CD14-positive monocyte (primary cell): ENCODE results near the gene HVCN1. TPM values are rescaled to one million over a fixed set of nuclear protein-coding genes. Genes with fewer than 3 reads are reported as not detected.

Source experiments
- DNase-seq, 3 donors: peaks; one replicate each; pipeline ENCODE4 v3.0.0-alpha.2; 2011 to 2022
- H2AFZ ChIP-seq: 2 replicates; pipeline ENCODE4 v1.6.0; 2012; ENCODE audit warnings: mild to moderate bottlenecking, low read depth, low read length, inconsistent platforms; ENCODE audit not compliant: insufficient read depth, poor library complexity, severe bottlenecking
- H3K27ac ChIP-seq, 2 donors: 1 replicate in 1 of 2; 2 replicates in 1 of 2; pipeline ENCODE4 v1.5.1; 2012 to 2013; ENCODE audit warnings: low read length in 2 of 2, control low read depth in 1 of 2, inconsistent platforms in 1 of 2, low read depth in 1 of 2, mild to moderate bottlenecking in 1 of 2
- H3K27me3 ChIP-seq, 2 donors: one replicate each; pipeline versions ENCODE4 v1.6.0 to v1.6.1; 2011 to 2013; ENCODE audit warnings: low read length in 2 of 2; ENCODE audit not compliant: control insufficient read depth in 2 of 2, insufficient read depth in 2 of 2
- H3K36me3 ChIP-seq, 2 donors: replicated peaks in 1 of 2; 1 replicate in 1 of 2; 2 replicates in 1 of 2; pipeline versions ENCODE4 v1.5.1 to v1.6.1; 2012 to 2013; ENCODE audit warnings: low read length in 2 of 2, control low read depth in 1 of 2, inconsistent platforms in 1 of 2, mild to moderate bottlenecking in 1 of 2; ENCODE audit not compliant: insufficient read depth in 2 of 2, control insufficient read depth in 1 of 2
- H3K4me1 ChIP-seq, 2 donors: 1 replicate in 1 of 2; 2 replicates in 1 of 2; pipeline versions ENCODE4 v1.5.1 to v1.6.1; 2012 to 2013; ENCODE audit warnings: low read length in 2 of 2, control low read depth in 1 of 2, inconsistent platforms in 1 of 2, mild to moderate bottlenecking in 1 of 2, moderate library complexity in 1 of 2; ENCODE audit not compliant: insufficient read depth in 2 of 2, control insufficient read depth in 1 of 2
- H3K4me2 ChIP-seq: replicated peaks from 2 replicates; pipeline ENCODE3; 2012; ENCODE audit warnings: low read length, moderate library complexity, mild to moderate bottlenecking; ENCODE audit not compliant: poor library complexity, severe bottlenecking; ENCODE audit errors: extremely low read depth
- H3K4me3 ChIP-seq, 3 experiments: fragments of 200-600 bp in 1 of 3; sonication (generic) in 1 of 3; replicated peaks in 1 of 3; 1 replicate in 2 of 3; 2 replicates in 1 of 3; pipeline ENCODE4 v1.5.1; 2011 to 2013; ENCODE audit warnings: low read length in 3 of 3, mild to moderate bottlenecking in 3 of 3, control low read depth in 2 of 3, low read depth in 2 of 3, inconsistent platforms in 1 of 3, moderate library complexity in 1 of 3
- H3K79me2 ChIP-seq: 2 replicates; pipeline ENCODE4 v1.6.0; 2012; ENCODE audit warnings: mild to moderate bottlenecking, control low read depth, inconsistent platforms, low read length, moderate library complexity; ENCODE audit not compliant: insufficient read depth
- H3K9ac ChIP-seq: 2 replicates; pipeline ENCODE4 v1.6.0; 2017; ENCODE audit warnings: low read length, mild to moderate bottlenecking; ENCODE audit not compliant: insufficient read depth, poor library complexity, severe bottlenecking
- H3K9me3 ChIP-seq, 2 donors: replicated peaks in 1 of 2; 1 replicate in 1 of 2; 2 replicates in 1 of 2; pipeline versions ENCODE4 v1.5.1 to v1.6.1; 2012 to 2013; ENCODE audit warnings: low read length in 2 of 2, control low read depth in 1 of 2; ENCODE audit not compliant: control insufficient read depth in 1 of 2, insufficient read depth in 1 of 2
- H4K20me1 ChIP-seq: 2 replicates; pipeline ENCODE4 v1.6.0; 2012; ENCODE audit warnings: mild to moderate bottlenecking, low read length, control low read depth, moderate library complexity; ENCODE audit not compliant: insufficient read depth
- H3K27ac Mint-ChIP-seq, 7 donors: one replicate each; pipeline ENCODE4 v1.8.0; 2020; ENCODE audit warnings: mild to moderate bottlenecking in 7 of 7, mixed read lengths in 7 of 7, moderate library complexity in 6 of 7, inconsistent platforms in 2 of 7
- H3K27me3 Mint-ChIP-seq, 3 donors: one replicate each; pipeline ENCODE4 v1.8.0; 2021 to 2022; ENCODE audit warnings: low read depth in 3 of 3, mild to moderate bottlenecking in 3 of 3, mixed read lengths in 3 of 3, moderate library complexity in 3 of 3, inconsistent platforms in 1 of 3
- H3K36me3 Mint-ChIP-seq, 2 donors: one replicate each; pipeline ENCODE4 v1.8.0; 2020; ENCODE audit warnings: mixed read lengths in 2 of 2, inconsistent platforms in 1 of 2, mild to moderate bottlenecking in 1 of 2
- H3K4me1 Mint-ChIP-seq: one replicate; pipeline ENCODE4 v1.8.0; 2020; ENCODE audit warnings: mild to moderate bottlenecking, mixed read lengths
- H3K4me3 Mint-ChIP-seq, 2 donors: one replicate each; pipeline ENCODE4 v1.8.0; 2020; ENCODE audit warnings: mild to moderate bottlenecking in 2 of 2, mixed read lengths in 2 of 2, moderate library complexity in 1 of 2
- H3K9me3 Mint-ChIP-seq, 7 donors: one replicate each; pipeline ENCODE4 v1.8.0; 2020 to 2022; ENCODE audit warnings: mixed read lengths in 7 of 7, mild to moderate bottlenecking in 6 of 7, moderate library complexity in 6 of 7, inconsistent platforms in 2 of 7
- WGBS: methylation state at CpG from one replicate; pipeline ENCODE4 v1.1.5; 2013; ENCODE audit warnings: missing lambda C conversion rate; ENCODE audit not compliant: insufficient coverage; 5-methylcytosine and 5-hydroxymethylcytosine counted together
- intact Hi-C, 2 donors: fragments of 100-400 bp; cut with micrococcal nuclease; formaldehyde crosslinking; loops; one replicate each; pipeline versions ENCODE4 v1.15.0 to v1.15.1; 2023
- polyA plus RNA-seq, 3 donors: library from polyadenylated mRNA; depleted of rRNA in 1 of 3; unstranded in 2 of 3; stranded (reverse) in 1 of 3; fragments of 300-500 nt in 2 of 3; fragments of >200 nt in 1 of 3; fragmentation: Illumina TruSeq in 2 of 3; gene quantifications; 1 replicate in 2 of 3; 2 replicates in 1 of 3; pipeline ENCODE4 v1.2.3, GENCODE V29; 2012 to 2021
- TF ChIP-seq, protein P1 (sequence below): fragments of 200-600 bp; IDR thresholded peaks from one replicate; pipeline ENCODE4 v1.8.0; 2022; ENCODE audit warnings: antibody characterized with exemption, mild to moderate bottlenecking

HVCN1 gene
- polyA plus RNA-seq, 3 donors = 119 to 167 (median 121) TPM

DNA sequence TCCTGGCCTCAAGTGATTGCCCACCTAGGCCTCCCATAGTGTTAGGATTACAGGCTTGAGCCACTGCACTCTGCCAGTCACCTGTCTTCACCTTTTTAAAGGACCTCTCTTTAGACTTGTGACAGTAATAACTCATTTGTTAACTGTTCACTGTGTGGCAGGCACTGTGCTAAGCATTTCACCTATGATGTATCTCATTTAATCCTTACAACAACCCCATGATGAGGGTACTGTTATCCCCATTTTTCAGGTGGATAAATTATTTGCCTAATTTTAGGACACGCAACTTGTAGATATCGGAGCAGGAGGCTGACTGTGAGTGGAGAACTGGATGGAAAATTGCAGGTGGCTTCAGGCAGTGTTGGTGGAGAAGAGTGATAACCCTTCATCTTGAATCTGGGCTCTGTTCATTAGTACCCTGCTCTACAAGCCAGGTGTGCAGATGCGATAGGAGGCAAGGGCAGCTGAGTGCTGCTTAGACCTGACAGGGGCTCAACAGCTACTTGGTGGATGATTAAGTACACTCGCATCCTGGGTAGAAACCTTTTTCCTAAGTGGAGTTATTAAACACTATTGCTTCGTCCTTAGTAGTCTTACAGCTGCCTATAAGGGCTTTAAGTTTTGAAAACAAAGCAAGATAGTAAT, 72.3 kb downstream of the HVCN1 start:
- Histone ChIP-seq H3K4me3 (no peak overlapping the region), H3K27ac (no peak overlapping the region), H3K4me2 (no peak overlapping the region), H3K4me1 (peaks cover 12 to 16% of the 10 kb centered on the region in 2 donors), H3K27me3 (no peaks in the 10 kb centered on the region), H2AFZ (no peak overlapping the region), H3K36me3 (no peaks in the 10 kb centered on the region), H3K79me2 (no peaks in the 10 kb centered on the region), H3K9me3 (no peaks in the 10 kb centered on the region), H3K9ac (no peak overlapping the region), H4K20me1 (no peaks in the 10 kb centered on the region)
- DNase-seq = no peak
- intact Hi-C loops = loop anchor here in 1 of 2 donors (5.0 kb wide), 1 partner anchor 114 kb away; the partner anchor contains the start of genes RAD9B and VPS29
- Mint-ChIP-seq H3K27ac (no peak overlapping the region), H3K36me3 (peaks cover 0 to 3% of the 10 kb centered on the region in 2 donors), H3K9me3 (no peaks in the 10 kb centered on the region), H3K4me3 (no peak overlapping the region), H3K27me3 (peaks cover 0 to 5% (median 3%) of the 10 kb centered on the region in 3 donors), H3K4me1 (peaks cover 2% of the 10 kb centered on the region)
- TF ChIP-seq, protein P1, sequence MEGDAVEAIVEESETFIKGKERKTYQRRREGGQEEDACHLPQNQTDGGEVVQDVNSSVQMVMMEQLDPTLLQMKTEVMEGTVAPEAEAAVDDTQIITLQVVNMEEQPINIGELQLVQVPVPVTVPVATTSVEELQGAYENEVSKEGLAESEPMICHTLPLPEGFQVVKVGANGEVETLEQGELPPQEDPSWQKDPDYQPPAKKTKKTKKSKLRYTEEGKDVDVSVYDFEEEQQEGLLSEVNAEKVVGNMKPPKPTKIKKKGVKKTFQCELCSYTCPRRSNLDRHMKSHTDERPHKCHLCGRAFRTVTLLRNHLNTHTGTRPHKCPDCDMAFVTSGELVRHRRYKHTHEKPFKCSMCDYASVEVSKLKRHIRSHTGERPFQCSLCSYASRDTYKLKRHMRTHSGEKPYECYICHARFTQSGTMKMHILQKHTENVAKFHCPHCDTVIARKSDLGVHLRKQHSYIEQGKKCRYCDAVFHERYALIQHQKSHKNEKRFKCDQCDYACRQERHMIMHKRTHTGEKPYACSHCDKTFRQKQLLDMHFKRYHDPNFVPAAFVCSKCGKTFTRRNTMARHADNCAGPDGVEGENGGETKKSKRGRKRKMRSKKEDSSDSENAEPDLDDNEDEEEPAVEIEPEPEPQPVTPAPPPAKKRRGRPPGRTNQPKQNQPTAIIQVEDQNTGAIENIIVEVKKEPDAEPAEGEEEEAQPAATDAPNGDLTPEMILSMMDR = no peak
- 94% methylated on average over 2 of the region's 5 CpGs for WGBS

DNA sequence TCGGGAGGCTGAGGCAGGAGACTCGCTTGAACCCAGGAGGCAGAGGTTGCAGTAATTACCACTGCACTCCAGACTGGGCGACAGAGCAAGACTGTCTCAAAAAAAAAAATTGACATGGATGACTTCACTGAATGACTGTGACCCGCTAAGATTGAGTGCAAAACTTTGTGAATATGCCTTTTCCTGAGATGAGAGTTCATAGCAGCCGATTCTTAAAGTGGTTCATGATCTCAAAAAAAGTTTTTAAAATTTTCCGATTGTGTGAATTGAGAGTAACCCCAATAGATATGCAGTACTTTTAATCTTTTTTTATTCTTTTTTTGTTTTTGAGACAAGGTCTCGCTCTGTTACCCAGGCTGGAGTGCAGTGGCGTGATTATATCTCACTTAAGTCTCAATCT, 73.7 kb downstream of the HVCN1 start:
- H3K27ac Mint-ChIP-seq = no peak overlapping the region
- WGBS = 75% methylated on average over 7 of the region's 8 CpGs

More for the DNA sequence above, 73.7 kb downstream of the HVCN1 start:
- Mint-ChIP-seq H3K9me3 (no peaks in the 10 kb centered on the region), H3K4me3 (no peak overlapping the region), H3K27me3 (peaks cover 0 to 4% (median 3%) of the 10 kb centered on the region in 3 donors), H3K4me1 (peaks cover 2% of the 10 kb centered on the region), H3K36me3 (peaks cover 0 to 3% of the 10 kb centered on the region in 2 donors)
- Histone ChIP-seq H3K4me3 (no peak overlapping the region), H3K4me1 (peaks cover 12 to 16% of the 10 kb centered on the region in 2 donors), H3K79me2 (no peaks in the 10 kb centered on the region), H3K27ac (no peak overlapping the region), H3K27me3 (no peaks in the 10 kb centered on the region), H2AFZ (no peak overlapping the region), H3K36me3 (no peaks in the 10 kb centered on the region), H3K9ac (no peak overlapping the region), H3K4me2 (no peak overlapping the region), H4K20me1 (no peaks in the 10 kb centered on the region), H3K9me3 (no peaks in the 10 kb centered on the region)
- DNase-seq = no peak
- intact Hi-C loops = loop anchor here in 1 of 2 donors (5.0 kb wide), 1 partner anchor 113 kb away; the partner anchor contains the start of genes RAD9B and VPS29
- TF ChIP-seq, protein P1 = no peak
